ENCODE measurements around the gene TRIM46.

TRIM46 gene

DNA sequence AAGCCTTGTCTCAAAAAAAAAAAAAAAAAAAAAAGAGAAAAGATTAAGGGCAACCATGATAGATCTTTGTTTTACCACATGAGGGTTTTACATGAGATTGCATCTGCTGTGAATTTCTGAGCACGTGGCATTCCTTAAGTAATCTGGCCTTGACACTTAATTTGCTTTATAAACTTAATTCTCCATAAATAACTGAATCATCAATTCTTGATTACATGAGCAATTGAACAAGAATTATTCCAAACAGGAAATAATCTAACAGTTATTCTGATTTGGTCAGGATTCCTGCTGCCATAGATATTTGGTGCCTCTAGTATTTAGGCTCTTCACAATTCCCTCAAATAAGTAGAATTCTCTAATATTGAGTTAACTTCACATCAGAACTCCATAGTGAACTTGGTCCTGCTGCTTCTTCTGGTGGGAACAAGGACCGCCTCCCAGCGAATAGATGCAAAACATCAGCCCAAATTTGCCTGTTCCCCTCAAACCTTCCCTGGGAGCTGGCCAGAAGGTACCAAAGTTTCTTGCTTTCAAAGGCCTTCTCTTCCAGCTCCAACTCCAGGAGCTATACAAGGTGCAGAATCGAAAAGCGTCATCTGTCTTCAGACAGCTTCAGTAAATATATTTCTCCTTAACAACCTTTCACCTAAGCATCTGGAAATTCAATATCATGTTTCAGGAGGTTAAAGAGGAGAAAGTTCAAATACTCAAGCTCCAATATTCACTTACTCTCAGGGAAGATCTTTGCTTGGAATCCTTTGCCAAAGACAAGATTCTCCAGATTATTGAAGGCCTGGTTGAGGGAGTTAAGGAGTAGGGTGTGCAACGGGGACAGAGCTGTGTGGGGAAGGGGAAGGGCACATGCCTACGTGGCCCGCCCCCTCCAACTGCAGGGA is 1.6 kb upstream of the TRIM46 start:
- DNase-seq (ENCODE audit: low spot score): no peak

DNA sequence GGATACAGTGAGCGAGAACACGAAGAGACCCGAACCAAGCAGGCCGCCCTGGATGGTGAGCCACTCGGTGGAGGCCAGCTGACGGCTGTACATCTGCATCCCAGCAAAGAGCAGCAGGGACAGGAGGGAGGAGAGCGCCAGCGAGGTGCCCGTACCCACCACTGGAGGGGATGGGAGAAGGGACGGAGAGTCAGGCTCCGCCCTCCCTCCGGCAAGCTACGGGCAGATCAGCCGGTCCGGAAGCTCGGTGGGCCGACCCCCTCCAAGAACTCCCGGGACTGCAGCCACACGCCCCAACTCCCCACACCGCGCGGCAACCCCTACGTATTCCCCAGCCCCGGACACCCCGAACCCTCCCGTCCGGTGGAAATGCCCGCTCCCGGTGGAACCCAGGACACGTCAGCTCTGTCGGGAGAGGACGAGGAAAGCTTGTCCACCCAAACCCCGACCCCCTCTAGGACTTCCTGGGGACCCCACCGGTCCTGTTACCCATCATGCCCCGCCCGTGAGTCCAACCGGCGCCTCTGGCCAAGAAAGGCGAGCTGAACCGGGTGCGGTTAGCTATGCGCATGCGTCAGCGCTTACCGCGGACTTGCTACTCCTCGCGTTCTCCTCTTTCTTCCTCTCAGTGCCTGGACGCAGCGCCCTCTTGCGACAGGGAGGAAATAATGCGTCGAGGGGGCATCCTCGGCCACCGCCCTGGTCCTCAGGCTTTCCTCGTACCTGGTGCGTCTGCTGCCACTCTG is 744 bp upstream of the TRIM46 start, which contains the start of gene KRTCAP2:
KRTCAP2 (minus strand) TSS at position 573 of the 746 bp plus-strand sequence; CDS start at position 493, 80 bp downstream.
- peak; percentile 100 for DNase-seq (ENCODE audit: low spot score)

DNA sequence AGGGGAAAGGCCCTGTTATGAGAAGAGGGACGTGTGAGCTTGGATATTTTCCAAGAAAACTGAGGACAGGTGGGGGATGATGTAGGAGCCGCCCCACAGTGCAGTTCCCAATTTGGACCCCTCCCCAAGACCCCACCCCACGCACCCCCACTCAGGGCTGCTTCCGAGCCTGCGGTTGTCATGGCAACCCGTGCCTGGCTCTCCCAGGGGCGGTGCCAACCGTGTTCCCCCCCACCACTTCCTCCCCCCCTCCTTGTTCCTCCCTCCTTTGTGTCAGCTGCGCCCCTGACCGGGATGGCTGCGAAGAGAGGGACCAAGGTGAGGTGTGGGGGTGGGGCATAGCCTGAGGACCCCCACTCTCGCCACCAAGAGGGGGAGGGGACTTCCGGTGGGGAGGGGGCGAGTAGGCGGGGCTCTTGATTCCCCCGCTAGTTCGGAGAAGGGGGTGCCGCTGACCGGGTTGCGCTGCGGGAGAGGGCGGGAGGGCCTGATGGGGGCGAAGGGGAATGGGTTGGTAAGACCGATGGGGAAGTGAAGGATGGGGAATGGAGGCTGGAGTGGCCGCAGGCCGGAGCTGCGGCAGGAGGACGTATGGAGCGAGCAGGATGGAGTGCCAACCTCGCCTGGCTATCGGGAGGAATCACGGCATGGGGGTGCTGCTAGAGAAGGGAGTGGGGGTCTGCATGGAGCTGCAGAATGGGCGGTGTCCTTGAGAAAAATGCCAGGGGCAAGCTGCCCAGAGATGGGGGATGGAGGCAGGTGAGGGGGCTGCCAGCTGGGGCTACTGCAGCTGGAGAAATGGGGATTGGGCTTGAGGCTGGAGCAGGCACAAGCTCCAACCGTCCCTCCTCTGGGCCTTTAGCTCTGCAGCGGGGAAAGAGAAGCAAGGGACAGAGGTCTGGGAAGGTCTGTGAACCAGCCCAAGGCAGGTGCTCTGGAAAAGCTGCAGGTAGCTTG is 953 bp downstream of the TRIM46 start:
- peak; percentile 36 for DNase-seq (ENCODE audit: low spot score)

DNA sequence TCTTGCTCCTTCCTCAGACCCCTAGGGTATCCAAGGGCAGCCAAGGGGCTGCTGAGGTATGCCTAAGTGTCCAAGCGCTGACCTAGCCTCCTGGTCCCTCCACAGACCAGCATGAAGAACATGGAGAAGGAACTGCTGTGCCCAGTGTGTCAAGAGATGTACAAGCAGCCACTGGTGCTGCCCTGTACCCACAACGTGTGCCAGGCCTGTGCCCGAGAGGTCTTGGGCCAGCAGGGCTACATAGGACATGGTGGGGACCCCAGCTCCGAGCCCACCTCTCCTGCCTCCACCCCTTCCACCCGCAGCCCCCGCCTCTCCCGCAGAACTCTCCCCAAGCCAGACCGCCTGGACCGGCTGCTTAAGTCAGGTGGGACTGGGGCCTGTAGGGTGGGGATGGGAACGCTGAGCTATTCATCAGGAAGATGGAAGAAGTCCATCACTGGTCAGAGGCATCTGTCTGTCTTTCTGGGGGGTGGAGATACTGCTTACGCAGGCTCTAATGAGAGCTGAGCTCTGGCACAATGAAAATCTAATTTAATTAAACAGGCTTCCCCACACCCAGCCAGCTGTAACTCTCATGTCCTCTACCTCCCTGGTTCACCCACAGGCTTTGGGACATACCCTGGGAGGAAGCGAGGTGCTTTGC is 1.8 kb downstream of the TRIM46 start:
- DNase-seq (ENCODE audit: low spot score): no peak

DNA sequence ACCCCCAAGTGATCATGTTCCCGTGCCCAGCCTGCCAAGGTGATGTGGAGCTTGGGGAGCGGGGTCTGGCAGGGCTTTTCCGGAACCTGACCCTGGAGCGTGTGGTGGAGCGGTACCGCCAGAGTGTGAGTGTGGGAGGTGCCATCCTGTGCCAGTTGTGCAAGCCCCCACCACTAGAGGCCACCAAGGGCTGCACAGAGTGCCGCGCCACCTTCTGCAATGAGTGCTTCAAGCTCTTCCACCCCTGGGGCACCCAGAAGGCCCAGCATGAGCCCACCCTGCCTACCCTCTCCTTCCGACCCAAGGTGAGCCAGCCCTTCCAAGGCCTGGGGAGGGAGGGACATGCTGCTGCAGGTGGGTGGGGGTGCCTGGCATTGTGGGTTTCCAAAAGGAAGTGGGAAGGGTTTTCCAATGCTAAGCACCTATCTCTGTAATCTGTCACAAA is 2.3 kb downstream of the TRIM46 start:
- no peak for DNase-seq (ENCODE audit: low spot score)

DNA sequence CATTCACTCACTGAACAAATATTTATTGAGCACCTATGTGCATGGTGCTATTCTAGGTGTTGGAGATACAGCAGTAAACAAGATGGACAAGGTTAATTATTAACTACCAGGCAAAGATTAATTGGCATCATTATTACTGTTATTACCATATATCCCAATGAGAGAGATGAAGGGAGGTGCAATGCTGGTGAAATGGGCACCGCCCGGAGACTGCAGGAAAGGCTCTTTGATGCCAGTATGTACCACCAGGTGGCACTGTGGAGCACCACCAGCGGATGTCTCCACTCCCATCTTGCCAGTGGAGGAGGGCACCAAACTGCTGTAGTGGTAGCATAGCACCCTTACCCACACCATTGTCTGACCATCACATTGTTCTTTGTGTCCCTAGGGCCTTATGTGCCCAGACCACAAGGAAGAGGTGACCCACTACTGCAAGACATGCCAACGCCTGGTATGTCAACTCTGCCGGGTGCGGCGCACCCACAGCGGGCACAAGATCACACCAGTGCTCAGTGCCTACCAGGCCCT is 3.0 kb downstream of the TRIM46 start:
- peak; percentile 95 for DNase-seq (ENCODE audit: low spot score)

DNA sequence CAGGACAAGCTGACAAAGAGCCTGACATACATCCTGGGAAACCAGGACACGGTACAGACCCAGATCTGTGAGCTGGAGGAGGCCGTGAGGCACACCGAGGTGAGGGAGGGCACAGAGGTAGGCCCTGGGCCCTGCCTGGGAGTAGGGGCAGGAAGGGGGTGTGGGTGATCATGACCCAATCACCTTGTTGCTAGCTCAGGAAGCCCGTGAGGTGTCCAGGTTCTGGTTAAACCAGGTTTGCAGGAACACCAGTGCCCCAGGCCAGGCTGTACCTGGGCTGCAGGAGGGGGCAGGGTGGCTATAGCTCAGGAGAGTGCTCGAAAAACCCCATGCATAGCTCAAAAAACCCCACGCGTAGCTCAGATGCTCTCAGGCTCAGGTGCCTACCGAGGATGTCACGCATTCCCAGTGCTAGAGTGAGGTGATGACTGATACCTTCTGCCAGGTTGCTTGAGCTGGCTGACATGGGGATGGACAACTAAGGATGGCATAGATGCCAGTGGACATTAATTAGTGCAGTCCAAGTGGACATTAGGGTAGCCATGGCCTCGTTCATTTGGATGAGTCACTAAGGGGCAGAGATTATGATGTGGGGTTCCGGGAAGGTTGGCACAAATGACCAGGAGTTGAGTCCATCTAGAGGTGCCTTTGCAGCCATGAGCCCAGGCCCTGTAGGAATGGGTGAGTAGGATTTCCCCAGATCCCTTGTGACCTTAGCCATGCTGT is 3.7 kb downstream of the TRIM46 start:
- DNase-seq (ENCODE audit: low spot score): no peak

DNA sequence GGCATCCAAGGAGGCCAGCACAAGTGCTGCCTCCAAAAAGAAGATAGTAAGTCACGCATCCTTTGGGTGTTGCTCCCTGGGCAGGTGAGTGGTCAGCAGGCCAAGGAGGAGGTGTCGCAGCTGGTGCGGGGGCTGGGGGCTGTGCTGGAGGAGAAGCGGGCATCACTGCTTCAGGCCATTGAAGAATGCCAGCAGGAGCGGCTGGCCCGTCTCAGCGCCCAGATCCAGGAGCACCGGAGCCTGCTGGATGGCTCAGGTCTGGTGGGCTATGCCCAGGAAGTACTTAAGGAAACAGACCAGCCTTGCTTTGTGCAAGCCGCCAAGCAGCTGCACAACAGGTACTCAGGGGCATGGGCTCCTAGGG is 4.3 kb downstream of the TRIM46 start:
- no peak for DNase-seq (ENCODE audit: low spot score)

DNA sequence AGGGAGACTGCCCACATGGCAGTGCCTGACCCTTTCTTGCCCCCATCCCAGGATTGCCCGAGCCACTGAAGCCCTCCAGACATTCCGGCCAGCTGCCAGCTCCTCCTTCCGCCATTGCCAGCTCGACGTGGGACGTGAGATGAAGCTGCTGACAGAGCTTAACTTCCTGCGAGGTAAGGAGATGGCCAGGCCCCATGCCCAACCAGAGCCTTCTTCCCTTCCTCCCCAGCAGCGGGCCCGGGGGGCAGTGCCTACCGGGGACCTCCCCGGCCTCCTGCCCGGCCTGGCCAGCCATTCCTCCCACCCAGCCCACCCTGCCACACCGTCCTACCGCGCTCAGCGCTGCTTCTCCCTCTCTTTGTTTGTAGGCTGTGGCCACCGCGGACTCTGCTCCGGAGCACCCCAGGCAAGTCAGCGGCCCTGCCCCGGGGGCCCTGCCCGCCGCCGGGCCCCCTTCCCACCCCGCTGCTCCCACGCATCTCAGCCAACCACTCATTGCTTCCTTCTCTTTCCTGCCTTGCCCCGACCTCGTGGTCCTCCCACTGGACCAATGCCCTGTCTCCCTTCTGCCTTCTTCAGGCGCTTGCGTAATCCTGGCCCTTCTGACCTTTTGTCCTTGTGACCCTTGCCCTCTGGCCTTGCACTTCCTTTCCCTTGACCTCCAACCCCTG is 4.9 kb downstream of the TRIM46 start:
- DNase-seq (ENCODE audit: low spot score): no peak

DNA sequence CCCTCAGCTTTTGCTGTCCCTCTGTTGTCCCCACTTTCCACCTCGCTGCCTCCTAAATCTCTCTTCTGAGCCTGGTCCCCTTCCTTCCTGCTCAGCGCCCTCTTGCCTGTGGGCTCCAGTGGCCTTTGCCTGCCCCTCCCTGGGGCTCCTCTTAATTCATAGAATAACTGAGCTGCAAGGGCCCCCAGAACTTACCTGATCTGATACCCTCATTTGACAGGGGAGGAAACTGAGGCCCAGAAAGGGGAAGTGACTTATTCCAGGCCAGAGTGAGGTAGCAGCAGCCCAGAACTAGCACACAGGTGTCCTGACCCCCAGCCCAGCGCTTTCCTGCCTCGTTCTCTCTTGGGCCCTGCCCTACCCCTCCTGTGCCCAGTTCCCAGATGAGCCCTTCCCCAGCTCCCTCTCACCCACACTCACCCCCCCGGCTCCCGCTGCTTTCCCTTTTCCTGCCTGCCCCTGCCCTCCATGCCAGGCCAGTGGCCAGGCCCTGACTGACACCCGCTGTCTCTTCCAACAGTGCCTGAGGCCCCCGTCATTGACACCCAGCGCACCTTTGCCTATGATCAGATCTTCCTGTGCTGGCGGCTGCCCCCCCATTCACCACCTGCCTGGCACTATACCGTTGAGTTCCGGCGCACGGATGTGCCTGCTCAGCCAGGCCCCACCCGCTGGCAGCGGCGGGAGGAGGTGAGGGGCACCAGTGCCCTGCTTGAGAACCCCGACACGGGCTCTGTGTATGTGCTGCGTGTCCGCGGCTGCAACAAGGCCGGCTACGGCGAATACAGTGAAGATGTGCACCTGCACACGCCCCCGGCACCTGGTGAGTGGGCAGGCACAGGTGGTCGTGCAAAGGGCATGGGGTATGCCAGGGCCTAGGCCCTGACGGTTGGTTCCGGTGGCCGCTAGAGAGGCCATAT is 5.7 kb downstream of the TRIM46 start:
- no peak for DNase-seq (ENCODE audit: low spot score)

DNA sequence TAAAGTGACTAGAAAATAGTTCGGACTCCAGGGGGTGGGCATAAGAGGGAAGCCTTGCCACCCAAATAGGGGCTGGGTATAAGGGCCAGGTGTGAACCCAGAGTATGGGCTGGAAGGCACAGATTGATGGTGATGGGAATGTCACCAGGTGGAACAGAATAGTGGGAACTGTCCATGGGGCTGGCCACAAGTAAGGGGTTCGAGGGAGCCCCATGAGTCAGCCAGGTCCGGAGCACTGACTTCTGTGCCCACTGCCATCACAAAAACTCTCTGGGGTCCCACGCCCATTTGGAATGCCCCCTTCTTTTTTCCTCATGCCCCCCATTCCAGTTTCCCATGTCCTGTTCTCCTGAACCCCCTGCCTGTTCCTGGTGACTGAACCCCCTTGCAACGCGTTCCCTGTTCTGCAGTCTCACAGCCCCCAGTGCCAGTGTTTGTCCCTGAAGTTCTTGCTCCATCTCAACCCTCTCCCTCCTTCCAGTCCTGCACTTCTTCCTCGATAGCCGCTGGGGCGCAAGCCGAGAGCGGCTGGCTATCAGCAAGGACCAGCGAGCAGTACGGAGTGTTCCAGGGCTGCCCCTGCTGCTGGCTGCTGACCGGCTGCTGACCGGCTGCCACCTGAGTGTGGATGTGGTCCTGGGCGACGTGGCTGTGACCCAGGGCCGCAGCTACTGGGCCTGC is 7.9 kb downstream of the TRIM46 start:
- DNase-seq (ENCODE audit: low spot score): no peak

DNA sequence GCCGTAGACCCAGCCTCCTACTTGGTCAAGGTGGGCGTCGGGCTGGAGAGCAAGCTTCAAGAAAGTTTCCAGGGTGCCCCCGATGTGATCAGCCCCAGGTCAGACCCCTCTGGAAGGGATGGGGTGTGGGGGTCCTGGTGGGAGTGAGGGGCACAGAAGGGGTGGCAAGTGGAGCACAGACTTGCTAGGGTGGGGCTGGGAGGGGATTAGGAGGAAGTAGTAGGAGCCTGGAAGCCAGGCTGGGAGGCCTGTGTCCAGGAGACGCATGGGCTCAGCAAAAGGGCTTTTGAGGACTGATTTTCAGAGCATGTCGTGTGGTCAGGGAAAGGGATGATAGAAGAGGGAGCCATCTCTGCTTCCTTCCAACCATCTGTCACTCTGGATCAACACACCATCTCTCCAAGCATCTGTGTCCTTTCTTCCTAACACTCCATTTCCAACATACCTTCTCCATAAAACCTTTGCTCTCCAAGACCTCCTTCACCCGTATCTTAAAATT is 8.5 kb downstream of the TRIM46 start:
- DNase-seq (ENCODE audit: low spot score): no peak

DNA sequence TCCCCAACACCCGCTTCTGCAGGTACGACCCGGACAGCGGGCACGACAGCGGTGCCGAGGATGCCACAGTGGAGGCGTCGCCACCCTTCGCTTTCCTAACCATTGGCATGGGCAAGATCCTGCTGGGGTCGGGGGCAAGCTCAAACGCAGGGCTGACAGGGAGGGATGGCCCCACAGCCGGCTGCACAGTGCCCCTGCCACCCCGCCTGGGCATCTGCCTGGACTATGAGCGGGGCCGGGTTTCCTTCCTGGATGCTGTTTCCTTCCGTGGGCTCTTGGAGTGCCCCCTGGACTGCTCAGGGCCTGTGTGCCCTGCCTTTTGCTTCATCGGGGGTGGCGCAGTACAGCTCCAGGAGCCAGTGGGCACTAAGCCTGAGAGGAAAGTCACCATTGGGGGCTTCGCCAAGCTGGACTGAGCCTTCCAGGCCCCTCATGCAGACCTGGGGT is 10.1 kb downstream of the TRIM46 start:
- no peak for DNase-seq (ENCODE audit: low spot score)

DNA sequence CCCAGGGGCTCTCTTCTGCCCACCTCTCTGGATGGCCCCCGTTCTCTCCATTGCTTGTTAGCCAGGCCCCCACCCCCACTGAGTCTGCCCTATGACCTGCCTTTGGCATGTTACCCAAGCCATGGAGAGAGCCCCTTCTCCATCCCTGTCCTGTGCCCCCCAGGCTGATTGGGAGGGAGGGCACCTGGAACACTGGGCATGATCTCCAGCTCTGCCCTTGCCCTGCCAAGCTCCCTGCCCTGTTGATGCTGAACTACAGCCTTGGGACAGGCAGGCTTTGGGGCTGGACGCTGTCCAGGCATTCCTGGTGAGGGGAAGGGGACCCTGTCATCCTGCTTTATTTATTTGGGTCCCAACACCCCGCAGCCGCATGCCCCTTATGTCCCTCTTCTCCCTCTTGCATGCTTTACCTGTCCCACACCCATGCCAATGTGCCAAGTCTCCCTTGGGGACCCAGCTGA is 10.7 kb downstream of the TRIM46 start:
- no peak for DNase-seq (ENCODE audit: low spot score)

DNA sequence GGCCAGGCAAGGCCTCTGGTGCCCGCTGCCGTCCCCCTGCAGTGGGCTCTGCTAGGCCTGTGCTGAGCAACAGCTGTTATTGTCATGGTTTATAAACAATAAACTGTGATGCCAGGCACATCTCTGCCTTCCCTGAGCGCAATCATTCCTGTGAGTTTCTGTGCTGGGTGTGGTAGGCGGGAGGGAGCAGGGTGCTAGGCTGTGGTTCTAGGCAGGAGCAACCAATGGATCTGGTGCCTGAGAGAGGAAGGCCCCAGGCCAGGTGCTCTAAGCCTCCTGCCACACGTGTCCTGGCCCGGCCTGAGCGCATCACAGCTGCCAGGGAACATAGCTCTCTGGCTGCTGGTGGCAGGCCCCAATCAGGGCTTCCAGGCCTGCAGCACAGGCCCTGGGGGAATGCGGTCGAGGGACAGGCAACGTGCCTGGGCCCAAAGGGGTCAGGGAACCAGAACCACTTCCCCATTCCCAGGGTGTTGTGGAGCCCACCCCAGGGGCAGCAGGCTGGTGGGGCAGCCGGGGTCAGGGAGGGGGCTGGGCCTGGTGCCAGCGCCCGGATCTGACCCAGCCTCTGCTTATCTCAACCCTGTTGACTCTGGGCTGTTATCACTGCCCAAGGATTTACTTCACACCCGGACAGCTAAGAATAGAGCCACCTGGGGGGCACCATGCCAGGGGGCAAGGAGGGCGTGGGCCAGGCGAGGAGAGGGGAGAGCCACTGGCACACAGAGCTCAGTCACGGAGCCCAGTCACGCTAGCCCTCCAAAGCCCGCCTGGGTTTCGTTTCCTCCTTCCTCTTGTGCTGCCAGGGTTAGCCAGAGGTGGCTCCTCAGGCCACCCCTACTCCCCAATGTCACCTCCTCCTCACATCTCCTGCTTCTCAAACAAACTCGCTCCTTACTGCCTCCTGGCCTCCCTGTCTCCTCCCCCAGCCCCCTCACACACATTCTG is 11.5 kb downstream of the TRIM46 start:
- no peak for DNase-seq (ENCODE audit: low spot score)

DNA sequence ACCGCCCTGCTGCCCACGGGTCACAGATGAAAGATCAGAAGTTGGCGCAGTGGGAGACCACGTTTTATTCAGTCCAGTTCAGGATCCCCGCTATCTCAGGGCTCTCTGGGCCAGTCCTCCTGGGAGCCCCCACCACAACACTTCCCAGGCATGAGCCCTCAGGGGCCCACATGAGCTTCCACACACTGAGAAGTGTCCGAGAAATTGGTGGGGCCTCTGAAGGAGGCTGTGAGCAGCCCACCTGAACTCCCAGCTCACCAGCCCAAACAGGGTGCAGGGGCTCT is 12.1 kb downstream of the TRIM46 start:
- no peak for DNase-seq (ENCODE audit: low spot score)

Data from AG08395 (cell line).